Right lobe of liver (tissue), 6 donors: ENCODE measurements around the gene FRMD4A. TPM values are rescaled to one million over a fixed set of nuclear protein-coding genes. Genes with fewer than 3 reads are reported as not detected.

ENCODE experiments used
- ATAC-seq, 4 donors: fragments of 200-7000 bp; cut with Tn5 transposase; one replicate each; pipeline ENCODE4 v1.9.1; 2020; ENCODE audit warnings: mild to moderate bottlenecking in 4 of 4, moderate library complexity in 4 of 4
- DNase-seq, 3 donors: peaks; one replicate each; pipeline ENCODE4 v3.0.0-alpha.2; 2020
- H3K27ac ChIP-seq, 3 donors: fragments of 200-600 bp; one replicate each; pipeline ENCODE4 v1.8.0; 2022
- H3K27me3 ChIP-seq, 2 donors: fragments of 200-600 bp; one replicate each; pipeline ENCODE4 v1.8.0; 2022
- H3K36me3 ChIP-seq, 4 donors: fragments of 200-600 bp; sonication (generic) in 1 of 4; one replicate each; pipeline versions ENCODE4 v1.5.1 to v1.8.0; 2017 to 2022; ENCODE audit warnings: control low read depth in 1 of 4
- H3K4me1 ChIP-seq, 4 donors: fragments of 200-600 bp; sonication (generic) in 1 of 4; one replicate each; pipeline versions ENCODE4 v1.5.1 to v1.8.0; 2017 to 2022; ENCODE audit warnings: control low read depth in 1 of 4
- H3K4me3 ChIP-seq, 3 donors: fragments of 200-600 bp; one replicate each; pipeline ENCODE4 v1.8.0; 2022
- H3K9me3 ChIP-seq, 4 donors: fragments of 200-600 bp; sonication (generic) in 1 of 4; one replicate each; pipeline versions ENCODE4 v1.5.1 to v1.8.0; 2017 to 2022; ENCODE audit warnings: control low read depth in 1 of 4
- CTCF ChIP-seq, 4 donors: fragments of 200-600 bp in 3 of 4; fragments of 450-650 bp in 1 of 4; IDR thresholded peaks; one replicate each; pipeline versions ENCODE4 v1.5.1 to v1.8.0; 2016 to 2022; ENCODE audit warnings: antibody characterized with exemption in 4 of 4, mild to moderate bottlenecking in 2 of 4
- POLR2A ChIP-seq: fragments of 450-650 bp; IDR thresholded peaks from one replicate; pipeline ENCODE4 v1.6.1; 2017; ENCODE audit warnings: antibody characterized with exemption, mild to moderate bottlenecking
- WGBS: methylation state at CpG from one replicate; pipeline ENCODE4 v1.1.6; 2018; ENCODE audit warnings: low coverage, low lambda C conversion rate; ENCODE audit not compliant: insufficient coverage; ENCODE audit errors: missing lambda C conversion rate; 5-methylcytosine and 5-hydroxymethylcytosine counted together
- intact Hi-C, 2 donors: fragments of 100-400 bp; cut with DNase I; formaldehyde crosslinking; loops; one replicate each; pipeline versions ENCODE4 v1.11.2 to v1.14.1; 2022
- total RNA-seq, 6 experiments: library from RNA; depleted of rRNA in 2 of 6; stranded (reverse); fragments of >200 nt in 2 of 6; fragmentation: NEBNext Ultra II Directional in 3 of 6; extraction: Animal tissue kit (Norgen Biotek cat#: 25700) in 3 of 6; gene quantifications; one replicate each; pipeline versions ENCODE4 v1.1.0 to v1.2.4, GENCODE V29; 2016 to 2023
- donor health status: DM: no; HTN: yes; CAD: no.
- donor health status: DM: no; HTN: no; CAD: no.
- donor health status: DM: no; HTN: no; CAD: no.
- donor health status: DM: no; HTN: yes; CAD: no.
- donor health status: DM: no; HTN: yes; CAD: no.

The FRMD4A gene
- total RNA-seq, 6 experiments from 2014 or later = 8.4 to 22.8 (median 13.3) TPM

DNA sequence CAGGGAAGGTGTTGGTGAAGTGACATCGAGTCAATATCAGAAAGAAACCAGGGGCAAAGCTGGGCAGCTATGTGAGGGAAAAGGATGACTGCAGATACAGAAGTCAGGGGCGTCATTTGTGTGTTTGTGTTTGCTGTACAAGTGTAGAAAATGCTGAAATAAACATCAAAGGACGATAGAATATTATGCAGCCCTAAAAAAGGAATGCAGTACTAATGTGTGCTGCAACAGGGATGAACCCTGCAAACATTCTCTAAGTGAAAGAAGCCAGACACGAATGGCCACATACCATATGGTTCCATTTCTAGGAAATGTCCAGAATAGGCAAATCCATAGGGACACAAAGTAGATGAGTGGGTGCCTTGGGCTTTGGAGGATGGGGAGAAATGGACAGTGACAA lies 610.0 kb downstream of the FRMD4A start:
- WGBS = 82% methylated on average over 4 of the region's 4 CpGs
- TF ChIP-seq POLR2A (no peak), CTCF (IDR thresholded peaks at IDR 0.05) (no peak)
- Histone ChIP-seq H3K4me1 (peaks cover 0 to 7% (median 3%) of the 10 kb centered on the region in 4 donors), H3K27me3 (no peaks in the 10 kb centered on the region), H3K36me3 (no peaks in the 10 kb centered on the region), H3K4me3 (no peak overlapping the region), H3K27ac (no peak overlapping the region), H3K9me3 (no peaks in the 10 kb centered on the region)
- DNase-seq (no peak), ATAC-seq (no peak)
- intact Hi-C loops = no loop called here

DNA sequence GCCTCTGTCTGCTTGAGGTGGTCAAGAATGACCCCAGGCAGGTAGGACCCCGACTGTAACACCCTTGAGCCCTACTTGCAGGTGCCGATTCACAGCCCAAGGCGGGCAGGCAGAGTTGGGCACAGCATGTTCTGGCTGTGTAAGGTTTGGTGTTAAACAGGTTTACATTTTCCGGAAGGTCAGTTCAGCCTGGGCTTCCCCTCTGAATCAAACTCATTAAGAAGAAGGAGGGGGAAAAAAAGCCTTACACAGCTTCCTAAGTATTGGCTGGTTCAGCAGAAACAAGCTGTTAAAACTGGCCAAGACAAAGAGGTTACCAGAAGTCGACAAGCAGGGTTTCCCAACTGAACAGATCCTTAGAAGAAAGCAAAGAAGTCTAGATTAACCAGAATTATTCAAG lies 611.3 kb downstream of the FRMD4A start:
- no peak overlapping the region for H3K27ac ChIP-seq
- H3K36me3 ChIP-seq = no peaks in the 10 kb centered on the region
- no peak for DNase-seq
- no peak overlapping the region for H3K4me3 ChIP-seq
- H3K27me3 ChIP-seq = no peaks in the 10 kb centered on the region
- TF ChIP-seq POLR2A (no peak), CTCF (IDR thresholded peaks at IDR 0.05) (no peak)
- no peaks in the 10 kb centered on the region for H3K9me3 ChIP-seq
- peak; percentile 6 to 41 (median 28) for ATAC-seq
- 68% methylated on average over 4 of the region's 5 CpGs for WGBS
- intact Hi-C loops = no loop called here
- H3K4me1 ChIP-seq = peaks cover 0 to 7% (median 3%) of the 10 kb centered on the region in 4 donors

- no peak for DNase-seq
- 71% methylated on average over 3 of the region's 4 CpGs for WGBS
- Histone ChIP-seq H3K9me3 (no peaks in the 10 kb centered on the region), H3K36me3 (no peaks in the 10 kb centered on the region), H3K27ac (peak overlapping the region in 2 of 3 donors; percentile 11 to 51), H3K27me3 (no peaks in the 10 kb centered on the region), H3K4me1 (peaks cover 0 to 7% (median 3%) of the 10 kb centered on the region in 4 donors), H3K4me3 (no peak overlapping the region)
- ATAC-seq = no peak
- intact Hi-C loops = no loop called here
- TF ChIP-seq CTCF (IDR thresholded peaks at IDR 0.05) (no peak), POLR2A (no peak)
These were observed 611.9 kb downstream of the FRMD4A start for GRCh38 chr10:13718820-13719219.

GRCh38 chr10:13717936-13718772 lies 612.6 kb downstream of the FRMD4A start:
- peak; percentile 69 to 81 (median 80) for DNase-seq
- intact Hi-C loops = no loop called here
- Histone ChIP-seq H3K27me3 (no peaks in the 10 kb centered on the region), H3K27ac (peak overlapping the region; percentile 20 to 60 (median 51)), H3K9me3 (no peaks in the 10 kb centered on the region), H3K4me1 (peaks cover 0 to 7% (median 3%) of the 10 kb centered on the region in 4 donors), H3K4me3 (peak overlapping the region; percentile 43 to 61 (median 53)), H3K36me3 (no peaks in the 10 kb centered on the region)
- ATAC-seq = peak; percentile 80 to 89 (median 86)
- 14% methylated on average over 17 of the region's 26 CpGs for WGBS
- TF ChIP-seq POLR2A (no peak), CTCF (IDR thresholded peaks at IDR 0.05) (no peak)
